GM15510 (cell line): Measurements from ENCODE around the gene IL17A.

Experiments
- POLR2A ChIP-seq: IDR thresholded peaks from 3 replicates; pipeline ENCODE4 v1.6.1; 2011; ENCODE audit warnings: borderline replicate concordance; ENCODE audit not compliant: insufficient read length; ENCODE audit errors: extremely low read depth

Gene IL17A

GRCh38 chr6:52189974-52190373 lies 3.8 kb downstream of the IL17A start:
- TF ChIP-seq POLR2A: no peak

GRCh38 chr6:52190409-52190808 lies 4.2 kb downstream of the IL17A start:
- TF ChIP-seq POLR2A: no peak

GRCh38 chr6:52191824-52192223 lies 5.6 kb downstream of the IL17A start:
- no peak for TF ChIP-seq POLR2A

GRCh38 chr6:52195886-52196285 lies 9.7 kb downstream of the IL17A start:
- TF ChIP-seq POLR2A: no peak

- TF ChIP-seq POLR2A: no peak
Observed at GRCh38 chr6:52201046-52201445, 14.9 kb downstream of the IL17A start.

- TF ChIP-seq POLR2A: no peak
Observed at GRCh38 chr6:52201493-52201892, 15.3 kb downstream of the IL17A start.

GRCh38 chr6:52207066-52207465 lies 20.9 kb downstream of the IL17A start:
- TF ChIP-seq POLR2A: no peak

GRCh38 chr6:52208612-52209011 lies 22.4 kb downstream of the IL17A start:
- no peak for TF ChIP-seq POLR2A

- no peak for TF ChIP-seq POLR2A
Observed at GRCh38 chr6:52209770-52210169, 23.6 kb downstream of the IL17A start.

GRCh38 chr6:52210227-52210626 lies 24.1 kb downstream of the IL17A start:
- TF ChIP-seq POLR2A: no peak

- TF ChIP-seq POLR2A: no peak
Observed at GRCh38 chr6:52213127-52213526, 27.0 kb downstream of the IL17A start.

- TF ChIP-seq POLR2A: no peak
Observed at GRCh38 chr6:52215787-52216186, 29.6 kb downstream of the IL17A start.

GRCh38 chr6:52216932-52217575 lies 30.9 kb downstream of the IL17A start:
- no peak for TF ChIP-seq POLR2A

- TF ChIP-seq POLR2A: no peak
Observed at GRCh38 chr6:52217761-52218160, 31.6 kb downstream of the IL17A start.

GRCh38 chr6:52221302-52221701 lies 35.1 kb downstream of the IL17A start:
- TF ChIP-seq POLR2A: no peak

GRCh38 chr6:52227495-52227894 lies 41.3 kb downstream of the IL17A start:
- no peak for TF ChIP-seq POLR2A

- TF ChIP-seq POLR2A: no peak
Observed at GRCh38 chr6:52230685-52231084, 44.5 kb downstream of the IL17A start.
